GM21447 (cell line): Measurements from ENCODE around the gene TMBIM1.

Experiments
- ATAC-seq: cut with Tn5 transposase; IDR thresholded peaks from one replicate; pipeline ENCODE4 v1.9.1; 2021; ENCODE audit not compliant: unreplicated experiment

TMBIM1 gene

GRCh38 chr2:218293715-218294429, 1.6 kb upstream of the TMBIM1 start:
- no peak for ATAC-seq

GRCh38 chr2:218291318-218292047, 820 bp downstream of the TMBIM1 start:
- ATAC-seq: no peak

- ATAC-seq: peak; percentile 51
Measured at GRCh38 chr2:218290316-218291261, 1.7 kb downstream of the TMBIM1 start.

GRCh38 chr2:218289639-218290315, 2.5 kb downstream of the TMBIM1 start:
- no peak for ATAC-seq

GRCh38 chr2:218286570-218287459, 5.5 kb downstream of the TMBIM1 start:
- ATAC-seq: peak; percentile 72

GRCh38 chr2:218285604-218286003, 6.7 kb downstream of the TMBIM1 start:
- no peak for ATAC-seq

GRCh38 chr2:218284106-218284811, 8.0 kb downstream of the TMBIM1 start:
- ATAC-seq: no peak

- no peak for ATAC-seq
Measured at GRCh38 chr2:218282173-218282991, 9.9 kb downstream of the TMBIM1 start.

- no peak for ATAC-seq
Measured at GRCh38 chr2:218281449-218281848, 10.9 kb downstream of the TMBIM1 start.

- ATAC-seq: no peak
Measured at GRCh38 chr2:218280260-218280870, 11.9 kb downstream of the TMBIM1 start.

- ATAC-seq: no peak
Measured at GRCh38 chr2:218278531-218279360, 13.6 kb downstream of the TMBIM1 start.

- no peak for ATAC-seq
Measured at GRCh38 chr2:218277921-218278320, 14.4 kb downstream of the TMBIM1 start.

GRCh38 chr2:218276986-218277755, 15.1 kb downstream of the TMBIM1 start:
- ATAC-seq: no peak

GRCh38 chr2:218275371-218276072, 16.8 kb downstream of the TMBIM1 start:
- no peak for ATAC-seq

- no peak for ATAC-seq
Measured at GRCh38 chr2:218274586-218274985, 17.7 kb downstream of the TMBIM1 start.

GRCh38 chr2:218273908-218274249, 18.4 kb downstream of the TMBIM1 start:
- no peak for ATAC-seq
